ENCODE results near the gene PPFIA4. TPM values are rescaled to one million over a fixed set of nuclear protein-coding genes. Genes with fewer than 3 reads are reported as not detected.

Gene PPFIA4
- 5.0 and 10.1 TPM in 2 replicates for total RNA-seq

GRCh38 chr1:203026031-203026665 is at the start of gene PPFIA4:
Gene PPFIA4, plus strand, starts transcription at chr1:203026491. Its CDS starts 12,518 bp downstream, at chr1:203039009.

GRCh38 chr1:203006948-203007871 is 19.1 kb upstream of the PPFIA4 start, which contains the start of gene TMEM183A:
Gene TMEM183A, plus strand, starts transcription at chr1:203007374. Its CDS starts 92 bp downstream, at chr1:203007466.

GRCh38 chr1:203085528-203086406 is 59.5 kb downstream of the PPFIA4 start, which contains the start of gene MYOG:
Gene MYOG, minus strand, starts transcription at chr1:203086012. Its CDS starts 51 bp downstream, at chr1:203085961.

GRCh38 chr1:203127666-203128430 is 101.6 kb downstream of the PPFIA4 start, which contains the start of gene ADORA1:
Gene ADORA1, plus strand, starts transcription at chr1:203127726. Its CDS starts 1,116 bp downstream, at chr1:203128842.

Other genes starting within 250 kb of the PPFIA4 start
- 70.7 and 96.7 TPM in 2 replicates for gene KDM5B, start 218.1 kb upstream of the PPFIA4 start, total RNA-seq
- gene PCAT6, start 215.5 kb upstream of the PPFIA4 start, total RNA-seq = not detected in 2 replicates
- gene RABIF, start 137.3 kb upstream of the PPFIA4 start, total RNA-seq = 3.5 and 3.7 TPM in 2 replicates
- 43.8 and 47.1 TPM in 2 replicates for gene KLHL12, start 99.3 kb upstream of the PPFIA4 start, total RNA-seq
- gene ADIPOR1, start 68.2 kb upstream of the PPFIA4 start, total RNA-seq = 79.6 and 86.6 TPM in 2 replicates
- 24.0 and 38.1 TPM in 2 replicates for gene CYB5R1, start 59.2 kb upstream of the PPFIA4 start, total RNA-seq
- 82.7 and 103 TPM in 2 replicates for gene TMEM183A, start 19.1 kb upstream of the PPFIA4 start, total RNA-seq
- not detected in 2 replicates for gene MYOG, start 59.5 kb downstream of the PPFIA4 start, total RNA-seq
- 4.1 and 7.5 TPM in 2 replicates for gene ADORA1, start 101.2 kb downstream of the PPFIA4 start, total RNA-seq
- 0.11 and 0.75 TPM in 2 replicates for gene MYBPH, start 149.3 kb downstream of the PPFIA4 start, total RNA-seq
- 22.4 and 400 TPM in 2 replicates for gene CHI3L1, start 160.2 kb downstream of the PPFIA4 start, total RNA-seq
- gene CHIT1, start 203.2 kb downstream of the PPFIA4 start, total RNA-seq = under 0.01 TPM in 1 of 2 replicates, not detected in the other

Measured in uterine smooth muscle cell (primary cell).